Measurements from ENCODE around the gene GMNN.
A peak's percentile ranks its signal among the peaks of the same experiment; 100 is the strongest.
"Not testable (repeated sequence)": the region's sequence is repeated elsewhere in the genome, so short reads cannot be mapped to it uniquely, and the experiment has no call there.

Gene GMNN

GRCh38 chr6:24743944-24744335 lies 30.8 kb upstream of the GMNN start:
- H3K4me1 ChIP-seq (ENCODE audit: low read length), result peaks cover 33% of the 10 kb centered on the region
- H2AFZ ChIP-seq (ENCODE audit: low read depth, low read length), result no peak overlapping the region
- H3K9ac ChIP-seq (ENCODE audit: low read length), result peak overlapping the region; percentile 52; the same call in 1 of the 2 replicates
- H3K4me2 ChIP-seq (ENCODE audit: low read length), result peak overlapping the region; percentile 62
- H3K9me3 ChIP-seq (ENCODE audit: insufficient read depth, low read length), result no peaks in the 10 kb centered on the region; the same call in 1 of the 2 replicates
- H3K4me3 ChIP-seq (ENCODE audit: low read length), result peak overlapping the region; percentile 64
- H4K20me1 ChIP-seq (ENCODE audit: insufficient read depth, low read length), result no peaks in the 10 kb centered on the region
- H3K79me2 ChIP-seq (ENCODE audit: low read length), result no peaks in the 10 kb centered on the region
- no peaks in the 10 kb centered on the region for H3K36me3 ChIP-seq (replicated peaks; ENCODE audit: low read depth, low read length)
- peak overlapping the region; percentile 94 for H3K27ac ChIP-seq (ENCODE audit: low read length)
- TF ChIP-seq CTCF (IDR thresholded peaks at IDR 0.05; ENCODE audit: low read depth, low read length), result no peak
- no peak for TF ChIP-seq EZH2phosphoT487 (IDR thresholded peaks at IDR 0.05; ENCODE audit: low read depth)
- H3K27me3 ChIP-seq (ENCODE audit: low read depth, low read length), result no peaks in the 10 kb centered on the region

- no peaks in the 10 kb centered on the region for H3K27me3 ChIP-seq (ENCODE audit: low read depth, low read length)
- H4K20me1 ChIP-seq (ENCODE audit: insufficient read depth, low read length), result no peaks in the 10 kb centered on the region
- no peak overlapping the region for H3K27ac ChIP-seq (ENCODE audit: low read length)
- H3K9me3 ChIP-seq (ENCODE audit: insufficient read depth, low read length), result no peaks in the 10 kb centered on the region; the same call in 1 of the 2 replicates
- H3K4me1 ChIP-seq (ENCODE audit: low read length), result peaks cover 37% of the 10 kb centered on the region
- TF ChIP-seq EZH2phosphoT487 (IDR thresholded peaks at IDR 0.05; ENCODE audit: low read depth) (no peak), CTCF (IDR thresholded peaks at IDR 0.05; ENCODE audit: low read depth, low read length) (no peak)
- no peak overlapping the region for H2AFZ ChIP-seq (ENCODE audit: low read depth, low read length)
- H3K79me2 ChIP-seq (ENCODE audit: low read length), result no peaks in the 10 kb centered on the region
- no peak overlapping the region for H3K4me3 ChIP-seq (ENCODE audit: low read length)
- H3K4me2 ChIP-seq (ENCODE audit: low read length), result no peak overlapping the region
- H3K9ac ChIP-seq (ENCODE audit: low read length), result no peak overlapping the region
- no peaks in the 10 kb centered on the region for H3K36me3 ChIP-seq (replicated peaks; ENCODE audit: low read depth, low read length)
These were observed 29.8 kb upstream of the GMNN start for GRCh38 chr6:24744911-24745310.

GRCh38 chr6:24749297-24749696 lies 25.4 kb upstream of the GMNN start:
- Histone ChIP-seq H3K79me2 (ENCODE audit: low read length) (no peaks in the 10 kb centered on the region), H3K9ac (ENCODE audit: low read length) (no peak overlapping the region), H3K9me3 (ENCODE audit: insufficient read depth, low read length) (0 out of 2 replicates have a peak, but pooled peaks cover 3% of the 10 kb centered on the region), H2AFZ (ENCODE audit: low read depth, low read length) (no peak overlapping the region), H3K27ac (ENCODE audit: low read length) (no peak overlapping the region), H3K4me1 (ENCODE audit: low read length) (peaks cover 16% of the 10 kb centered on the region), H3K4me3 (ENCODE audit: low read length) (no peak overlapping the region), H3K36me3 (replicated peaks; ENCODE audit: low read depth, low read length) (no peaks in the 10 kb centered on the region), H3K27me3 (ENCODE audit: low read depth, low read length) (no peaks in the 10 kb centered on the region), H4K20me1 (ENCODE audit: insufficient read depth, low read length) (no peaks in the 10 kb centered on the region), H3K4me2 (ENCODE audit: low read length) (peak overlapping the region; percentile 7; the same call in 1 of the 2 replicates)
- TF ChIP-seq CTCF (IDR thresholded peaks at IDR 0.05; ENCODE audit: low read depth, low read length) (no peak), EZH2phosphoT487 (IDR thresholded peaks at IDR 0.05; ENCODE audit: low read depth) (no peak)

- not testable (repeated sequence) for H3K27me3 ChIP-seq (ENCODE audit: low read depth, low read length); H3K79me2 ChIP-seq (ENCODE audit: low read length); H4K20me1 ChIP-seq (ENCODE audit: insufficient read depth, low read length); H3K4me2 ChIP-seq (ENCODE audit: low read length); H3K4me1 ChIP-seq (ENCODE audit: low read length); H3K4me3 ChIP-seq (ENCODE audit: low read length); H3K36me3 ChIP-seq (replicated peaks; ENCODE audit: low read depth, low read length); H3K9ac ChIP-seq (ENCODE audit: low read length); H3K27ac ChIP-seq (ENCODE audit: low read length); H2AFZ ChIP-seq (ENCODE audit: low read depth, low read length); H3K9me3 ChIP-seq (ENCODE audit: insufficient read depth, low read length)
These were observed 23.9 kb upstream of the GMNN start for GRCh38 chr6:24750878-24751277.

- Histone ChIP-seq H2AFZ (ENCODE audit: low read depth, low read length) (no peak overlapping the region), H3K27ac (ENCODE audit: low read length) (no peak overlapping the region), H3K4me3 (ENCODE audit: low read length) (no peak overlapping the region), H3K79me2 (ENCODE audit: low read length) (no peaks in the 10 kb centered on the region), H3K36me3 (replicated peaks; ENCODE audit: low read depth, low read length) (no peaks in the 10 kb centered on the region), H3K27me3 (ENCODE audit: low read depth, low read length) (no peaks in the 10 kb centered on the region), H3K9me3 (ENCODE audit: insufficient read depth, low read length) (0 out of 2 replicates have a peak, but pooled peaks cover 3% of the 10 kb centered on the region), H3K9ac (ENCODE audit: low read length) (no peak overlapping the region), H3K4me2 (ENCODE audit: low read length) (no peak overlapping the region), H3K4me1 (ENCODE audit: low read length) (peaks cover 7% of the 10 kb centered on the region), H4K20me1 (ENCODE audit: insufficient read depth, low read length) (no peaks in the 10 kb centered on the region)
- TF ChIP-seq CTCF (IDR thresholded peaks at IDR 0.05; ENCODE audit: low read depth, low read length), result no peak
- TF ChIP-seq EZH2phosphoT487 (IDR thresholded peaks at IDR 0.05; ENCODE audit: low read depth), result no peak
These were observed 22.2 kb upstream of the GMNN start for GRCh38 chr6:24752503-24752902.

Measured in OCI-LY3 (cell line).